ENCODE data around the gene SHC4.
"Not testable (repeated sequence)": the region's sequence is repeated elsewhere in the genome, so short reads cannot be mapped to it uniquely, and the experiment has no call there.

Gene SHC4

GRCh38 chr15:48790466-48791115, 173.1 kb downstream of the SHC4 start:
- H3K4me3 ChIP-seq (ENCODE audit: low read length): peak overlapping the region; percentile 61
- not testable (repeated sequence) for H3K27me3 ChIP-seq (replicated peaks; ENCODE audit: control insufficient read depth, insufficient read depth, low read length); H3K36me3 ChIP-seq (ENCODE audit: control insufficient read depth, insufficient read depth, low read length, severe bottlenecking); H3K9me3 ChIP-seq (ENCODE audit: control insufficient read depth, low read length); DNase-seq (ENCODE audit: low read depth)
- peak overlapping the region; percentile 67 for H3K9ac ChIP-seq (ENCODE audit: low read length)
- peaks cover 12% of the 10 kb centered on the region for H3K4me1 ChIP-seq (ENCODE audit: control insufficient read depth, insufficient read depth, low read length)

- H3K27me3 ChIP-seq (replicated peaks; ENCODE audit: control insufficient read depth, insufficient read depth, low read length): no peaks in the 10 kb centered on the region
- DNase-seq (ENCODE audit: low read depth): no peak
- no peak overlapping the region for H3K9ac ChIP-seq (ENCODE audit: low read length)
- H3K36me3 ChIP-seq (ENCODE audit: control insufficient read depth, insufficient read depth, low read length, severe bottlenecking): no peaks in the 10 kb centered on the region
- no peaks in the 10 kb centered on the region for H3K9me3 ChIP-seq (ENCODE audit: control insufficient read depth, low read length)
- H3K4me3 ChIP-seq (ENCODE audit: low read length): no peak overlapping the region
- H3K4me1 ChIP-seq (ENCODE audit: control insufficient read depth, insufficient read depth, low read length): peaks cover 7% of the 10 kb centered on the region
Observed at GRCh38 chr15:48785712-48786111, 178.0 kb downstream of the SHC4 start.

- DNase-seq (ENCODE audit: low read depth): no peak
- H3K4me3 ChIP-seq (ENCODE audit: low read length): no peak overlapping the region
- H3K9me3 ChIP-seq (ENCODE audit: control insufficient read depth, low read length): no peaks in the 10 kb centered on the region
- no peaks in the 10 kb centered on the region for H3K27me3 ChIP-seq (replicated peaks; ENCODE audit: control insufficient read depth, insufficient read depth, low read length)
- peaks cover 5% of the 10 kb centered on the region for H3K4me1 ChIP-seq (ENCODE audit: control insufficient read depth, insufficient read depth, low read length)
- H3K9ac ChIP-seq (ENCODE audit: low read length): no peak overlapping the region
- H3K36me3 ChIP-seq (ENCODE audit: control insufficient read depth, insufficient read depth, low read length, severe bottlenecking): no peaks in the 10 kb centered on the region
Observed at GRCh38 chr15:48785195-48785594, 178.5 kb downstream of the SHC4 start.

- no peaks in the 10 kb centered on the region for H3K36me3 ChIP-seq (ENCODE audit: control insufficient read depth, insufficient read depth, low read length, severe bottlenecking)
- no peaks in the 10 kb centered on the region for H3K9me3 ChIP-seq (ENCODE audit: control insufficient read depth, low read length)
- DNase-seq (ENCODE audit: low read depth): no peak
- no peak overlapping the region for H3K9ac ChIP-seq (ENCODE audit: low read length)
- no peaks in the 10 kb centered on the region for H3K27me3 ChIP-seq (replicated peaks; ENCODE audit: control insufficient read depth, insufficient read depth, low read length)
- peaks cover 3% of the 10 kb centered on the region for H3K4me1 ChIP-seq (ENCODE audit: control insufficient read depth, insufficient read depth, low read length)
- no peak overlapping the region for H3K4me3 ChIP-seq (ENCODE audit: low read length)
Observed at GRCh38 chr15:48784756-48785155, 179.0 kb downstream of the SHC4 start.

GRCh38 chr15:48782911-48783310, 180.8 kb downstream of the SHC4 start:
- DNase-seq (ENCODE audit: low read depth): no peak
- Histone ChIP-seq H3K27me3 (replicated peaks; ENCODE audit: control insufficient read depth, insufficient read depth, low read length) (no peaks in the 10 kb centered on the region), H3K36me3 (ENCODE audit: control insufficient read depth, insufficient read depth, low read length, severe bottlenecking) (no peaks in the 10 kb centered on the region), H3K4me3 (ENCODE audit: low read length) (no peak overlapping the region), H3K9ac (ENCODE audit: low read length) (no peak overlapping the region), H3K9me3 (ENCODE audit: control insufficient read depth, low read length) (no peaks in the 10 kb centered on the region), H3K4me1 (ENCODE audit: control insufficient read depth, insufficient read depth, low read length) (peaks cover 8% of the 10 kb centered on the region)

- DNase-seq (ENCODE audit: low read depth): no peak
- Histone ChIP-seq H3K9ac (ENCODE audit: low read length) (no peak overlapping the region), H3K4me3 (ENCODE audit: low read length) (no peak overlapping the region), H3K9me3 (ENCODE audit: control insufficient read depth, low read length) (no peaks in the 10 kb centered on the region), H3K4me1 (ENCODE audit: control insufficient read depth, insufficient read depth, low read length) (peaks cover 13% of the 10 kb centered on the region), H3K36me3 (ENCODE audit: control insufficient read depth, insufficient read depth, low read length, severe bottlenecking) (no peaks in the 10 kb centered on the region), H3K27me3 (replicated peaks; ENCODE audit: control insufficient read depth, insufficient read depth, low read length) (no peaks in the 10 kb centered on the region)
Observed at GRCh38 chr15:48781481-48782081, 182.1 kb downstream of the SHC4 start.

- no peaks in the 10 kb centered on the region for H3K27me3 ChIP-seq (replicated peaks; ENCODE audit: control insufficient read depth, insufficient read depth, low read length)
- H3K9ac ChIP-seq (ENCODE audit: low read length): no peak overlapping the region
- no peaks in the 10 kb centered on the region for H3K9me3 ChIP-seq (ENCODE audit: control insufficient read depth, low read length)
- no peak overlapping the region for H3K4me3 ChIP-seq (ENCODE audit: low read length)
- peaks cover 13% of the 10 kb centered on the region for H3K4me1 ChIP-seq (ENCODE audit: control insufficient read depth, insufficient read depth, low read length)
- DNase-seq (ENCODE audit: low read depth): no peak
- no peaks in the 10 kb centered on the region for H3K36me3 ChIP-seq (ENCODE audit: control insufficient read depth, insufficient read depth, low read length, severe bottlenecking)
Observed at GRCh38 chr15:48781017-48781416, 182.7 kb downstream of the SHC4 start.

GRCh38 chr15:48778331-48778730, 185.4 kb downstream of the SHC4 start:
- H3K27me3 ChIP-seq (replicated peaks; ENCODE audit: control insufficient read depth, insufficient read depth, low read length): no peaks in the 10 kb centered on the region

GRCh38 chr15:48777645-48778330, 185.9 kb downstream of the SHC4 start:
- no peaks in the 10 kb centered on the region for H3K36me3 ChIP-seq (ENCODE audit: control insufficient read depth, insufficient read depth, low read length, severe bottlenecking)
- peak; percentile 15 for DNase-seq (ENCODE audit: low read depth)
- H3K4me1 ChIP-seq (ENCODE audit: control insufficient read depth, insufficient read depth, low read length): peaks cover 10% of the 10 kb centered on the region
- peaks cover 9% of the 10 kb centered on the region for H3K9me3 ChIP-seq (ENCODE audit: control insufficient read depth, low read length)
- peak overlapping the region; percentile 30 for H3K9ac ChIP-seq (ENCODE audit: low read length)
- H3K27me3 ChIP-seq (replicated peaks; ENCODE audit: control insufficient read depth, insufficient read depth, low read length): no peaks in the 10 kb centered on the region
- H3K4me3 ChIP-seq (ENCODE audit: low read length): peak overlapping the region; percentile 58

More at GRCh38 chr15:48778331-48778730, 185.4 kb downstream of the SHC4 start:
- Histone ChIP-seq H3K36me3 (ENCODE audit: control insufficient read depth, insufficient read depth, low read length, severe bottlenecking) (no peaks in the 10 kb centered on the region), H3K4me3 (ENCODE audit: low read length) (peak overlapping the region; percentile 58), H3K4me1 (ENCODE audit: control insufficient read depth, insufficient read depth, low read length) (peaks cover 10% of the 10 kb centered on the region), H3K9me3 (ENCODE audit: control insufficient read depth, low read length) (peaks cover 9% of the 10 kb centered on the region), H3K9ac (ENCODE audit: low read length) (peak overlapping the region; percentile 30)
- no peak for DNase-seq (ENCODE audit: low read depth)

- no peak overlapping the region for H3K4me3 ChIP-seq (ENCODE audit: low read length)
- no peaks in the 10 kb centered on the region for H3K36me3 ChIP-seq (ENCODE audit: control insufficient read depth, insufficient read depth, low read length, severe bottlenecking)
- no peaks in the 10 kb centered on the region for H3K27me3 ChIP-seq (replicated peaks; ENCODE audit: control insufficient read depth, insufficient read depth, low read length)
- no peak for DNase-seq (ENCODE audit: low read depth)
- peaks cover 19% of the 10 kb centered on the region for H3K4me1 ChIP-seq (ENCODE audit: control insufficient read depth, insufficient read depth, low read length)
- peaks cover 9% of the 10 kb centered on the region for H3K9me3 ChIP-seq (ENCODE audit: control insufficient read depth, low read length)
- H3K9ac ChIP-seq (ENCODE audit: low read length): no peak overlapping the region
Observed at GRCh38 chr15:48775546-48775945, 188.2 kb downstream of the SHC4 start.

GRCh38 chr15:48774484-48774883, 189.2 kb downstream of the SHC4 start:
- Histone ChIP-seq H3K9me3 (ENCODE audit: control insufficient read depth, low read length) (peaks cover 9% of the 10 kb centered on the region), H3K36me3 (ENCODE audit: control insufficient read depth, insufficient read depth, low read length, severe bottlenecking) (no peaks in the 10 kb centered on the region), H3K27me3 (replicated peaks; ENCODE audit: control insufficient read depth, insufficient read depth, low read length) (no peaks in the 10 kb centered on the region), H3K9ac (ENCODE audit: low read length) (no peak overlapping the region), H3K4me3 (ENCODE audit: low read length) (no peak overlapping the region), H3K4me1 (ENCODE audit: control insufficient read depth, insufficient read depth, low read length) (peaks cover 25% of the 10 kb centered on the region)
- DNase-seq (ENCODE audit: low read depth): no peak

Measured in adipocyte (in vitro differentiated cells).